Stimulated activated CD4-positive, alpha-beta T cell treated with anti-CD3 and anti-CD28 coated beads, TNF-alpha, amount 100 ng/mL, for 48 hours (primary cell): ENCODE data around the gene MYO5B.
"Not testable (repeated sequence)": the region's sequence is repeated elsewhere in the genome, so short reads cannot be mapped to it uniquely, and the experiment has no call there.

Source experiments
- DNase-seq, 3 donors: peaks; one replicate each; pipeline ENCODE4 v3.0.0-alpha.2; 2020; ENCODE audit warnings: low read depth in 3 of 3

MYO5B gene

DNA sequence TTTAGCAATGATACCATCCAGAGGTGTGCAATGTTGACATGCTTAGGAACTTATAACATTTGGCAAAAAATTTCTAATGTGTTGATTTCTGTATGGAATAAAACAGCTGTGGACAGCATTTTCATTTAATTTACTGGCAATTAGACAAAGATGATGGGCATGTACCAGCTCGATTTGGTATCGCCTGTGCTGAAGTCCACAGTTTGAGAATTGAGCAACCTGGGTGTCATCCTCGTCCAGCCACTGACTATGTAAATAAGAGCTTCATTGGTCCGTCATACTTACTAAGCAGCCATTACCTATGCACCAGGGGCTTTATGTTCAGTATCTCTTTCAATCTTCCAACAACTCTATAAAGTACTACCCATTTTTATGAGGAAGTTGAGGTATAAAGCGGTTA lies 357.1 kb downstream of the MYO5B start:
- DNase-seq, result no peak

DNA sequence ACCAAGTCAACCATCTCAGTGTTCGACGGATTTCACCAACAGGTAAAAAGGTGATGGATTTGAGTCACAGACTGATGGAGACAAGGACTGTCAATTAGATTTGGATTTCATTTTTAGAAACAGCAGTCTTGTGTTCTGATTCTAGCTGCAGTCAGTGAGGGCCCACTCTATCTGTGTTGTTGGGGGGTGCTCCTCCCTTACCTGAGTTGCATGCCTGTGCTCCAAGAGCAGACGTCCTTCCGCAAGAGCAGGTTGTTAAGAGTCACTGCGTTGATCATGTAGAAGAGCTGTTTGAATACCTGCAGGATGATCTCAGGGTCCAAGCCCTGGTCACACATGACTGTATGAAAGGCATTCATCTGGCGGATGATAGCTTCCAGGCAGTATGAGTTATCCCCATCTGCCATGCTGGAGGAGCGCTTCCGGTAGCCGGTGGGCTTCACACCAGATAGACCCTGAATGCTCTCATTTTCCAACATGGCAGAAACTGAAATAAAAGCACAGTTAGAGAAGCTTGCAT lies 357.6 kb downstream of the MYO5B start:
- not testable (repeated sequence) for DNase-seq

DNA sequence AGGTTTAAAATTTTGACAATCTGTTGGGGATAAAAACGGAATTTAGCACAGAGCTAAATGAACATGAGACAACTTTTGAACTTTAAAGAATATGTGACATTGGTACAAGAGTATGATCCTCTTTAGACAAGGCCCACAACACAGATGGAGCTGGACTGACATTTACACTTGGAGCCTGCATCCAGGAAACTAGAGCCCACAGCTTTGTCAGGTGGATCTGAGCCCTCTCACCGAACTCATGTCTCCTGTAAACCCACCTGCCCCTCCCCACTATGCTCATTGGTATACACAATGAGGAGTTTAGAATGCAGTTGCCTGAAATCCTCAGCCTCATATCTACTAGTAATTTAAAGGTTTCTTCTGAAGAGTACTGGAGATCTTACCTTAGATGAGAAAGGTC lies 359.5 kb downstream of the MYO5B start:
- no peak for DNase-seq

DNA sequence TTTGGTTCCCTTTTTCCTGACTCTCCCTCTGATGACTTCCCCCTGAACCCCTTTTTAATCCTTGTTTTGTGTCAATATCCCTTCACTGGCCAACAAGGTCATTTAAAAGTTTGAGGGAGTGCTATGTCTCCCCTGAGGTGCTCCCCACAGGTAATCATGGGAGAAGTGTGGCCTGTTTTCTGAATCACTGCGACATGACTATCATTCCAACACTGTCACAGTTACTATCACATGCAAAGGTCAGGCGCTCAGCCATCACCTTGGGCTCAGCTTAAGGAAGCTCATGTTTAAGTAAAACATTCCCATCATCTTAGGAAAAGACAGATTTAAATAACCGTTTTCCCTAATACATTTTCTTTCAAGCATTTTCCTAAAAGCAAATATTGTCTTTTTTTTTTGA lies 360.7 kb downstream of the MYO5B start:
- no peak for DNase-seq

DNA sequence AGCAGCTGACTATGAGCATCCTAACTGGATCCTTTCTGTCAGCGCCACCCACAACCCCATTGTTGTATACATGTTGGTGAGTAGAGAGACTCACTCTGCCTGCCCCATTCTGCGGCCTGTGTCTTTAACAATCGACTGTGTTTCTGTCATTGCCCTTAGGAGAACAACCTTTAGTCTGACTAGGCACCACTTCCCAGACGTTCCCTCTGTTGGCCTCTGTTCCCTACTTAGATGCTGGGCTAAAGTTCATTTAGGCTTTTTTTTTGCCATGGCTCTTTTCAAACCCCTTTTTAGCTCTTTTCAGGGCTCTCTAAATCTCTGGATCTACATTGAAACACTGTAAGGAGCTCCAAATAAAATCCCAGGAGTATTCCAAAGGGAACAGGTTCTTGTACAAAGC lies 361.1 kb downstream of the MYO5B start:
- DNase-seq, result no peak

DNA sequence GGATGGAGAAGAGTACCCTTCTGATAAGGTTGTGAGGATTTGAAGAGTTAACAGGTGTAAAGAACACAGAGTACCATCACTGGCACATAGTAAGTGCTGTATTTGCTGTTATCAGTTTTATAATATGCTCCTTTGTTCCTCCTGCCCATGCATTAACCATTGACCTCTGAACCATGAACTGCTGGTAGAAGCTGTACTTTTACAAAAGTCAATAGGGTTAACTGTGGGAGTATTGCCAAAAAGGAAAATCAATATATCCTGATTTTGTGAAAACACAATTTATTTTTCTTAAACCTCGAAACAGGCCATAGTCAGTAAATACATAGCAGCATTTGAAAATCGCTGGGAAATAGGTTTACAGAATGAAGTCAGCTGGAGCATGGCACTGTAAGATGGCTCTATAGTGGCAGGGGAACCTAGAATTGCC lies 362.7 kb downstream of the MYO5B start:
- no peak for DNase-seq

DNA sequence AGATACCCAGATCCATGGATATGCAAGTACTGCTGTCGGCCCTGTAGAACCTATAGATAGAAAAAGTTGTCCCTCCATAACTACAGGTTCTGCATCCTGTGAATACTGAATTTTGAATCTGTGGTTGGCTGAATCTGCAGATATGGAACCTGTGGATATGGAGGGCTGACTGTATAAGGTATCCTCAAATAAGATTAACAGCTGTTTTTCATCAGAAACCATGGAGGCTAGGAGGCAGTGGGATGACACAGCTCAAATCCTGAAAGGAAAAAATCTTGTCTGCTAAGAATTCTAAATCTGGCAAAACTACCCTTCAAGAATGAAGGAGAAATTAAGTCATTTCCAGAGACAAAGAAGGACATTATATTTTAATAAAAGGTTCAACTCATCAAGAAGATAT lies 367.0 kb downstream of the MYO5B start:
- no peak for DNase-seq

DNA sequence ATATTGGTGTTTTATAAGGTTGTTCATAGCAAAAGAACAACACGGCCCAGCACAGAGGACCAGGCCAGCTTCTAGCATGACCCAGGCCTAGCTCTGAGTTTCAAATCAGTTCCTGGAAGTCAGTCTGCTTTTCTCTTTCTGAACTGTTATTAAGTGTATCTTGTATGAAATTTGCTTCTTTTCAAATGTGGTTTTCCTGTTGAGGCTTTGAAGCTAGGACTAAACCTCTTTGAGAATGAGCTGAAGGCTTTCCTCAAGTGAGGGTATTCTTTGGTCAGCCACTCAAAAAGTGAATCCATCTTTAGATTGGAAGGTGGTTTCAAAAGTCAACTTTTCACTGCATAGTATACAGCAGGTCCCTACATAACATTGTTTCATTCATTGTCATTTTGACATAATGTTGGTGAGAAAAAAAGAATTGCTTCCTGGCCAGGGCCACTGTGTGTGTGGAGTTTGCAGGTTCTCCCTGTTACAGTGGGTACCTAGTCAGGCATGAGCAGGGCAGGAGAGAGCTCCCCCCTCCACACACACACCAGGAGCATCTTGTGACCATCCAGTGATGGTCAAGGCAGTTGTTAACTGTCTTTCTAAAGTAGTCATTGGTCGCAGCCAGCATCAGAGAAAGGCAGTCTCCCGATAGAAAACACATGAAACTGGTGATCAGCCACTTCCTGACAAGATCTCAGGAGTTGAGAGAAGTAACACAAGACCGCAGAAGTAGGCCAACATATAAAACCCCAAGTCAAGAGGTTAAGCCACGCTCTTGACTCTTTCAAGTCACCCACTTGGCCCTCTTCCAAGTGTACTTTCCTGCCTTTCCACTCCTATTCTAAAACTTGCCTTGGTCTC lies 374.9 kb downstream of the MYO5B start:
- peak in 2 of 3 donors; percentile 20 to 31 for DNase-seq

DNA sequence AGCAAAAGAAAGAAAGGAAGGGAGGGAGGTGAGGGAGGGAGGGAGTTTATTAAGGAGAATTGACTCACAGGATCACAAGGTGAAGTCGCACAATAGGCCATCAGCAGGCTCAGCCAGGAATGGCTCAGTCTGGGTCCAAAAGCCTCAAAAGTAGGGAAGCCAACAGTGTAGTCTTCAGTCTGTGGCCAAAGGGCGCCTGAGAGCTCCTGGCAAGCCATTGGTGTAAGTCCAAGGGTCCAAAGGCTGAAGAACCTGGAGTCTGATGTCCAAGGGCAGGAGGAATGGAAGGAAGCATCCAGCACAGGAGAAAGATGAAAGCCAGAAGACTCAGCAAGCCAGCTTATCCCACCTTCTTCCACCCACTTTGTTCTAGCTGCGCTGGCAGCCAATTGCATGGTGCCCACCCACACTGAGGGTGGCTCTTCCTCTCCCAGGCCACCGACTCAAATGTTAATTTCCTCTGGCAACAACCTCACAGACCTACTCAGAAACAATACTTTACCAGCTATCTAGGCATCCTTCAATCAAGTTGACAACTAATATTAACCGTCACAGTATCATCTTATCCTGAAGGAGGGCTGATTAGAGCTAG lies 375.8 kb downstream of the MYO5B start:
- no peak for DNase-seq

DNA sequence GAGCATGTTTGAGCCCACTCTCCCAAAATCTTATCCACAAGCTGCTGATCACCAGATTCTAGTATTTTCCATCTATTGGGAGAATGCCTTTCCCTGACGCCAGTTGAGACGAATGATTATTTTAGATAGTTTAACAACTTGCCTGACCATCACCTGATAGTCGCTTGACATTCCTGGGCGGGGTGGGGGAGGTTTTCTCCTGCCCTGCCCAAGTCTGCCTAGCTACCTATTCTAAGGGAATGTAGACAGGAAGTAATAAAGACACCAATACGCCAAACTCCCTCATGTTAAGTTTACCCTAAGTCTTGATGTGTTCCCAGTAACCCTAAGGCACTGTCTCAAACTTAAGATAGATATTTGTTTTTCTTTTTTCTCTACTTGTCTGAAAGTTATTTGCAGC lies 377.0 kb downstream of the MYO5B start:
- no peak for DNase-seq

DNA sequence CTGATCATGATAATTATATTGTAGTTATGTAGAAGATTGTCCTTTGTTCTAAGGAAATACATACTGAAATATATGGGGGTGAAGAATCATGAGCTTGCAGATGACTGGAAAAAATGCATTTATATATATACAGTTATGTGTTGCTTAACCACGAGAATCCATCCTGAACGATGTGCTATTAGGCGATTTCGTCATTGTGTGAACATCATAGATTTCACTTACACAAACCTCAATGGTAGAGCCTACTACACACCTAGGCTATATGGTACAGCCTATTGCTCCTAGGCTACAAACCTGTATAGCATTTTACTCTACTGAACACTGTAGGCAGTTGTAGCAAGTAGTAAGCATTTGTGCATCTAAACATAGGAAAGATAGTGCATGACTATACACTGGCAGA lies 379.0 kb downstream of the MYO5B start:
- DNase-seq, result no peak

DNA sequence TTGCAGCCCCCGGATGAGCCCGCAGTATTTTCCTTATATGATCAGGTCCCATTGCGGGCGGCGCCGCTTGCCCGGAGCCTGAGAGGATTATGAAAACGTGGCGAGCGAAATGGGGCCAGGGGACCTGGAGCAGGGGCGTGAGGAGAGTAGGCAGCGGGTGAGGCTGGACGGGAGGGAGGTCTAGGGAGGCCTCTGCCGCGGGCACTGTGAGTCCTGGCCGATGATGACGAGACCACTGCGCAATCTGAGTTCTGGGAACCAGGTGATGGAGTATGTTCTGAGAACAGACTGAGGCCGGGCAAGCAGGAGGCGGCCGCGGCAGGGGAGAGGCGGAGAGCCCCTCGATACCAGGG lies 380.8 kb downstream of the MYO5B start:
- peak; percentile 29 to 59 (median 44) for DNase-seq

DNA sequence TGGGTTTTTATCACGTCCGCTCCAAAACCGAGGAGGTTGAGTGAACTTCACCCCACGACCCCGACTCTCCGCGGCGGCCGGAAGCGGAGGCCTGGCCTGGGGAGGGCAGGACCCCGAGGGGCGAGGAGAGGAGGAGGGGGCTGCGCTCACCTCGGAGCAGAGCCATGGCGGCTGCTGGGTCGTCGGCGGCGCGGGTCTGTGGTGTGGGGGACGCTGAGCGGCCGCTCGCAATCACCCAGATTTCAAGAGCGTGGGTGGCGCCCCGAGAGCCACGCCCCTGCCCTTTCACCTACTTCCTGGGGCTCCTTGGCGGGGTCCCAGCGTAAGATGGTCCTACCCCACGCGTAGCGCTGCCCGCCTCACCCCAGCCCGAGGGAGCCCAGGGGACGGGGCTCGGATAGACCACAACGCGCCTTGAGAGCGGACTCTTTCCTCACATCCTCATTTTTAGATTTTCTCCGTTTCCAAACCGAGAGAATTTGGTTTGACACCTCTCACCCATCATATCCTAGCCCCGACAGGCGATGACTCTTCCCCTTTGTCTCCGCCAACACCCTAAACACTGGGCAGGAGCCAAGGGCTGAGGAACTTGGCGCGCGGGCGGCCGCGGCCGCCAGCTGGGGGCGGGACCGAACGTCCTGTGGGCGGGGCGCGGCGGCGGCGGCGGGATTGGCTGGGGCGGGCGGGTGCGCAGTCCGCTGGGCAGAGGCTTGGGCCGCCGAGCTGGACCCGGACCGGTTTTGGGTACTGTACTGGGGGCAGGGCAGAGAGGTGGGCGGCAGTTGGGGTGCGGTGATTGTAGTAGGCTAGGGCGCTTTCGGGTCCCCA lies 381.4 kb downstream of the MYO5B start, which contains the start of gene ACAA2:
ACAA2 (minus strand) TSS at position 215 of the 828 bp plus-strand sequence; CDS start at position 166, 49 bp downstream.
- peak; percentile 70 to 79 (median 71) for DNase-seq

DNA sequence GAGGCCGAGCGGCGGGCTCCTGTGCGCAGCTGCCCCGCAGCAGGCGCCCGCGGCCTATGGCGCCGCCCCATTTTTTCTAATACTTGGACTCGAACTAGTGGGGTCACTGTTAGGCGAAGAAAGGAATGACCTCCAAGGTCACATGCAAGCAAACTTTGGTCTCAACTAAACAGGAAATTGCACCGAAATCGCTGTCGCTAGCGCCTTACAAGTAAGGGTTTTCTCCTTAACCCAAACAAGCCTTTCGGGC lies 382.0 kb downstream of the MYO5B start:
- no peak for DNase-seq

DNA sequence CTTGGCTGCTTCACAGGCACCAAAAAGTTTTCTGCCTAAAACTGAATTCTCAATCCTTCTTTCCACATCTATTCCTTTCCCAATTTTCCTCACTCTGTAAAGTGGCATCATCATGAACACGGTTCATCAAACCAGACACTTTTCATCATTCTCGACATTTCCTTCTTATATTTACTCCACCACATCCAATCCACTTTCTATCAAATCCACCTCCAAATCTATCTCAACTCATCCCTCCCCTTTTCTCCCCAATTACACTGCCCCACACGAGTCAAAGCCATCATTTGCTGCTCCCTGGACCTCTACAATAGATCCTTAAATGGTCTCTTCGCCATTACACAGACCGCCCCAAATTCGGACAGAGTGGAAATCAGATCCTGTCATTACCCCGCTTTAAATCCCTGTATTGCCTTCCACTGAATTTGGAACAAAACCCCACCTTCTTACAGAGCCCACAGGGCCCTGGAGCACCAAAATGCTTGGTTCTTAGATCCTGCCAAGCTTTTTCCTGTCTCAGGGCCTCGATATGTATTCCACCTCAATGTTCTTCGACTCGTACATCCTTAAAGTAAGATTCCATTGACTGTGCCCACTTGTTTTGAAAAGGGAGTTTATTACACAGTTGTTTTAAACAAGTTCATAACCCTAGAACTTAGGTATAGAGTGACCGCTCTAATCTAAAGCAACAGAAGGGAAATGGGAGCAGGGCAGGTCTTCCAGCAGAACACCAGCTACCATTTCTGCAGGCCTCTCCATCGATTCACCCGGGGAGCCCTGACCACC lies 382.5 kb downstream of the MYO5B start:
- no peak for DNase-seq

DNA sequence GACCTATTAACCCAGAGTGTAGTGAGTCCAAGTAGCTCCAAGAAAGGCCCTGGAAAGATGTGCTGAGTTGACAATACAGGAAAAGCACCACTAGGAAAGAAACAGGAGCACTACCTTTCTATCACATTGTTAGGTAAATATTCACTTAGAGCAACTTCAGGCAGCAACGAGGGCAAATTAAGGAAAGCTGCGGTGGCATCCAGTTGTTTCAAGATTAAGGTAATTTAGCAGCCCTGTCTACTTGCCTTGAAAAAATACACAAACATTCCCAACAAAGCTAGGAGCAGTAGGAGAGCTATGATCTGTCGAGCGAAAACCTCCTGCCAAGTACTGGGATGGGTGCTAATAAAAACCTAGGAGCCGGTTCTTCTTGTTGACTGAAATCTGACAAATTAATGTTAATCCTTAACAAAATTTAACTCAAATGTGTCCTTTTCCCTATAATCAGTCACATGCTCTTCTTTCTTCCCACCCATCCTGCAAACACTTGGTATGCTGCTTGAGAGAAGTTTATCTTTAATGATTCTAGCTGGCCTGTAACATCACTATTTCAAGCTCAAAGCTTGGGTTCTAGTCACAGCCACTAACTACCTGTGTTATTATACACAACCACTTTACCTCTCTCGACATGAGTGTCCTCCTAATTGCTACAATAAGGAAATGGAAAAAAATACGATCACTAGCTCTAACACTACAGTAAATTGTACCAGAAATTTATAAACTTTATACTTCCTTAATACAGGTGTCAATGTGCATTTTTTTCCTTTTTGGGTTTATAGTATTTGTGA lies 383.6 kb downstream of the MYO5B start:
- no peak for DNase-seq

DNA sequence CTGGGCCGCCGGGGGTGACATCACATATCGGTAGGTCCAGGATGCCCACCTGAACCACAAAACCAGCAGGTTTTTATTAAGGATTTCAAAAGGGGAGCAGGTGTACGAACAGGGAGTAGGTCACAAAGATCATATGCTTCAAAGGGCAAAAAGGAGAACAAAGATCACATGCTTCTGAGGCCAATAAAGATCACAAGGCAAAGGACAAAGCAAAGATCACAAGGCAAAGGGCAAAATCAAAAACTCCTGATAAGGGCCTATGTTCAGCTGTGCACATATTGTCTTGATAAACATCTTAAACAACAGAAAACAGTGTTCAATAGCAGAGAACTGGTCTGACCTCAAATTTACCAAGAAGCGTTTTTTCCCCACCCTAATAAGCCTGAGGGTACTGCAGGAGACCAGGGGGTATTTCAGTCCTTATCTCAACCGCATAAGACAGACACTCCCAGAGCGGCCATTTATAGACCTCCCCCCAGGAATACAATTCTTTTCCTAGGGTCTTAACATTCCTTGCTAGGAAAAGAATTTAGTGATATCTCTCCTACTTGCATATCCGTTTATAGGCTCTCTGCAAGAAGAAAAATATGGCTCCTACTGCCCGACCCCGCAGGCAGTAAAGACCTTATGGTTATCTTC lies 386.3 kb downstream of the MYO5B start:
- DNase-seq, result not testable (repeated sequence)

DNA sequence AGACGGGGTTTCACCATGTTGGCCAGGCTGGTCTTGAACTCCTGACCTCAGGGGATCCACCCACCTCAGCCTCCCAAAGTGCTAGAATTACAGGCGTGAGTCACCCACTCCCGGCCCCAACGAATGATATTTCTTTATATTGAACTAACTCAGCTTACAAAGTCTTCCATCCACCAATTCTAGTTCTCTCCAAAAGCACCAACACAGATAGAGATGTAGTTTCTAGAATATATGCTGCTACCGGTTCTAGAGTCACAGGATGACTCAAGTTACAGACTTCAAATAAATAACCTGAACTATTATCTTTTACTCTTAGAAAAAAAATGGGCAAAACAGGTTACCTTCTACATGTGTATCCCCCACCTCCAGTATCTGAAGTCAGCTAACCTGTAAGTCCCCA lies 390.9 kb downstream of the MYO5B start:
- DNase-seq, result no peak

DNA sequence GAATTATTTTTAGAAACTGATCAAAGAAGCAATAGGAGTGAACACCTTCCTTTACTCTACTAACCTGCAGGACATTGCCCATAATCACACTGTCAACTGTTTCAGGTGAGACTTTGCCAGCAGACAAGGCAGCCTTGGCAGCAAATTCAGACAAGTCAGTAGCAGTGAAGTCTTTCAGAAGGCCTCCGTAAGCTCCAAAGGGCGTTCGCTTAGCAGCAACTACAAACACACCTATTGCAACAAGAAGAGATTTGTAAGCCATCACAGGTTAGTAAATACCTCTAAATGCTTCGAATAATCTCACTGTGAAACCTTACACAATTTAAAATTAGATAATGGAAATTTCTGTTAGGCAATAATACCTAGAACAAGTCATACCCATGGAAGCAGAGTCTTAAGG lies 392.3 kb downstream of the MYO5B start:
- no peak for DNase-seq

DNA sequence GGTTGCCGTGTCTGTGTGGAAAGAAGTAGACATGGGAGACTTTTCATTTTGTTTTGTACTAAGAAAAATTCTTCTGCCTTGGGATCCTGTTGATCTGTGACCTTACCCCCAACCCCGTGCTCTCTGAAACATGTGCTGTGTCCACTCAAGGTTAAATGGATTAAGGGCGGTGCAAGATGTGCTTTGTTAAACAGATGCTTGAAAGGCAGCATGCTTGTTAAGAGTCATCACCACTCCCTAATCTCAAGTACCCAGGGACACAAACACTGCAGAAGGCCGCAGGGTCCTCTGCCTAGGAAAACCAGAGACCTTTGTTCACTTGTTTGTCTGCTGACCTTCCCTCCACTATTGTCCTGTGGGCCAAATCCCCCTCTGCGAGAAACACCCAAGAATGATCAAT lies 394.5 kb downstream of the MYO5B start:
- not testable (repeated sequence) for DNase-seq
